ENCODE results near the gene SPON2. TPM values are rescaled to one million over a fixed set of nuclear protein-coding genes. Genes with fewer than 3 reads are reported as not detected.

SPON2 gene
- 479 and 1,063 TPM in 2 replicates for total RNA-seq

GRCh38 chr4:1172228-1172851, at the start of gene SPON2:
SPON2 (minus strand) TSS chr4:1172583.

Small RNAs within 50 kb of the gene (small RNA-seq; reads per million reads assigned to genes)
- not detected for gene RF00554 (ENCODE audit: low replicate concordance)

Other genes starting within 250 kb of the SPON2 start
- 73.1 and 117 TPM in 2 replicates for gene GAK, start 240.3 kb downstream of the SPON2 start, total RNA-seq
- 11.6 and 12.3 TPM in 2 replicates for gene TMEM175, start 240.1 kb downstream of the SPON2 start, total RNA-seq
- 25.2 and 30.2 TPM in 2 replicates for gene DGKQ, start 199.0 kb downstream of the SPON2 start, total RNA-seq
- gene IDUA, start 185.5 kb downstream of the SPON2 start, total RNA-seq = 17.0 and 17.9 TPM in 2 replicates
- gene SLC26A1, start 179.2 kb downstream of the SPON2 start, total RNA-seq = 0.14 and 0.22 TPM in 2 replicates
- gene FGFRL1, start 161.0 kb downstream of the SPON2 start, total RNA-seq = 15.9 and 30.4 TPM in 2 replicates
- gene RNF212, start 59.0 kb downstream of the SPON2 start, total RNA-seq = 0.72 and 2.6 TPM in 2 replicates
- 329 and 416 TPM in 2 replicates for gene CTBP1, start 76.5 kb upstream of the SPON2 start, total RNA-seq
- 85.9 and 114 TPM in 2 replicates for gene MAEA, start 117.3 kb upstream of the SPON2 start, total RNA-seq
- gene UVSSA, start 174.6 kb upstream of the SPON2 start, total RNA-seq = 15.5 and 15.7 TPM in 2 replicates
- gene NKX1-1, start 233.9 kb upstream of the SPON2 start, total RNA-seq = not detected in 2 replicates

All from placental pericyte (primary cell).